Activated CD8-positive, alpha-beta T cell treated with anti-CD3 and anti-CD28 coated beads for 36 hours (primary cell): Measurements from ENCODE around the gene CACNA2D4. TPM values are rescaled to one million over a fixed set of nuclear protein-coding genes. Genes with fewer than 3 reads are reported as not detected.

Source experiments
- ATAC-seq: fragments of 200-7000 bp; cut with Tn5 transposase; one replicate; pipeline ENCODE4 v1.10.0; 2021; ENCODE audit warnings: mild to moderate bottlenecking, moderate library complexity
- CTCF ChIA-PET: fragments of 350-600 bp; sonication (Branson Sonifier 250); formaldehyde crosslinking; loops from one replicate; lab custom pipeline; 2021; ENCODE audit warnings: antibody characterized with exemption; lab: Charles Lee
- POLR2A ChIA-PET: fragments of 350-600 bp; sonication (Branson Sonifier 250); formaldehyde crosslinking; loops from one replicate; lab custom pipeline; 2021; ENCODE audit warnings: antibody characterized with exemption; lab: Charles Lee
- DNase-seq: peaks from one replicate; pipeline ENCODE4 v3.0.0-alpha.2; 2020
- H3K27ac Mint-ChIP-seq: one replicate; pipeline ENCODE4 v1.8.0; 2021; ENCODE audit warnings: mild to moderate bottlenecking, mixed read lengths
- H3K27me3 Mint-ChIP-seq: one replicate; pipeline ENCODE4 v1.8.0; 2021; ENCODE audit warnings: mixed read lengths
- H3K36me3 Mint-ChIP-seq: one replicate; pipeline ENCODE4 v1.8.0; 2021; ENCODE audit warnings: low read depth, mixed read lengths
- H3K4me1 Mint-ChIP-seq: one replicate; pipeline ENCODE4 v1.8.0; 2021; ENCODE audit warnings: low read depth, mixed read lengths
- H3K4me3 Mint-ChIP-seq: one replicate; pipeline ENCODE4 v1.8.0; 2021; ENCODE audit warnings: mild to moderate bottlenecking, moderate library complexity, mixed read lengths
- H3K9me3 Mint-ChIP-seq: one replicate; pipeline ENCODE4 v1.8.0; 2021; ENCODE audit warnings: mixed read lengths
- CTCF ChIP-seq: fragments of 200-600 bp; IDR thresholded peaks from one replicate; pipeline ENCODE4 v1.8.0; 2022; ENCODE audit warnings: antibody characterized with exemption, mild to moderate bottlenecking
- intact Hi-C: fragments of 100-400 bp; cut with micrococcal nuclease; formaldehyde crosslinking; loops from one replicate; pipeline ENCODE4 v1.10.0; 2022
- total RNA-seq, 2 experiments: library from RNA; stranded (reverse); gene quantifications; one replicate each; pipeline ENCODE4 v1.2.3, GENCODE V29; 2021

CACNA2D4 gene
- total RNA-seq, 2 experiments from 2014 or later: 4.2 to 4.3 TPM

GRCh38 chr12:1838994-1839365, 79.5 kb downstream of the CACNA2D4 start:
- intact Hi-C loops: no loop called here
- Mint-ChIP-seq H3K27me3 (peaks cover 4% of the 10 kb centered on the region), H3K4me3 (no peak overlapping the region), H3K27ac (no peak overlapping the region), H3K9me3 (no peaks in the 10 kb centered on the region), H3K4me1 (peaks cover 7% of the 10 kb centered on the region), H3K36me3 (no peaks in the 10 kb centered on the region)
- POLR2A ChIA-PET: no interaction called here
- TF ChIP-seq CTCF: no peak
- CTCF ChIA-PET: interaction anchor here (2.3 kb wide), 1 partner anchor 101 kb away, joined by 9 read pairs; no protein-coding TSS in a partner anchor
- DNase-seq (no peak), ATAC-seq (no peak)

DNA sequence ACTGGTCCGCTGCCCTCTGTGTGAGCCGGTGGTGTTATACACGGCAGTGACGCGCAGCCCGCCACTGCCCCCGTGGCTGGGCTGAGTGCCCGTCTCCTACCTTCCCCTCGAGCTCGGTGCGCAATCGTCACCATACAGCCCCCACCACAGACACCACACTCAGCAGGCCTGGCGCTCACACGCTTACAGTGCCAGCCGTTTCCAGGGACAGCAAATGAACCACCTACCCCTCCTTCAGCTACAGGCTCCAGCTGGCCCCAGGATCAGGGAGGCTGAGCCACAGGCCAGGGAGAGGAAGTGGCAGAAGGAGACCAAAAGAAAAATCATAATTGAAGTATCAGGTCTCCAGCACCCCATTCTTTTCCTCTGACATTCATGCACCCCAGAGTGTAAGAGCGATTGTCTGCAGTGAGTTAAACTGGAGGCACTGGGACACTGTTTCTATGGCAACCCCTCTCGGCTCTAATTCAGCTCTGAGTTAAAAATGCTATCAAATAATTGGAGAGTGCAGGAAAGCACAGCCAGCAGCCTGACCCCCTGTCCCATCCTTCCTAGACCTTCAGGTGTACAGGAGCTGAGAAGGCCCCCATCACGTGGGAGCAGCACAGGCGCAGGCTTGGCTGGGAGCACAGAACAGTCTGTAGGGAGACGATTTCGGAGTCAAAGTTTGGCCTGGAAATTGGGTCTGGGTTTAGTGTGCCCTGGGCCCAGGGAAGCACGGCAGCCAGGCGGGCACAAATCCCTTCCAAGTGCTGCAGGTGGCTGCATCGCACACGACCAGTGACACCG, 80.1 kb downstream of the CACNA2D4 start:
- Mint-ChIP-seq H3K4me1 (peaks cover 7% of the 10 kb centered on the region), H3K27ac (no peak overlapping the region), H3K36me3 (no peaks in the 10 kb centered on the region), H3K9me3 (no peaks in the 10 kb centered on the region), H3K27me3 (peaks cover 6% of the 10 kb centered on the region), H3K4me3 (no peak overlapping the region)
- DNase-seq: no peak
- ChIA-PET POLR2A (no interaction called here), CTCF (interaction anchor here (0.8 kb wide), 1 partner anchor 102 kb away, joined by 4 read pairs; no protein-coding TSS in a partner anchor)
- ATAC-seq: no peak
- intact Hi-C loops: no loop called here
- no peak for TF ChIP-seq CTCF

- H3K9me3 Mint-ChIP-seq: no peaks in the 10 kb centered on the region
- peaks cover 4% of the 10 kb centered on the region for H3K4me1 Mint-ChIP-seq
- H3K27ac Mint-ChIP-seq: no peak overlapping the region
- DNase-seq (no peak), ATAC-seq (no peak)
- peaks cover 7% of the 10 kb centered on the region for H3K27me3 Mint-ChIP-seq
- POLR2A ChIA-PET: no interaction called here
- intact Hi-C loops: no loop called here
- no peak for TF ChIP-seq CTCF
- no peak overlapping the region for H3K4me3 Mint-ChIP-seq
- CTCF ChIA-PET: interaction anchor here (0.8 kb wide), 1 partner anchor 102 kb away, joined by 4 read pairs; no protein-coding TSS in a partner anchor
- H3K36me3 Mint-ChIP-seq: no peaks in the 10 kb centered on the region
These were observed 80.8 kb downstream of the CACNA2D4 start for GRCh38 chr12:1837541-1838204.

DNA sequence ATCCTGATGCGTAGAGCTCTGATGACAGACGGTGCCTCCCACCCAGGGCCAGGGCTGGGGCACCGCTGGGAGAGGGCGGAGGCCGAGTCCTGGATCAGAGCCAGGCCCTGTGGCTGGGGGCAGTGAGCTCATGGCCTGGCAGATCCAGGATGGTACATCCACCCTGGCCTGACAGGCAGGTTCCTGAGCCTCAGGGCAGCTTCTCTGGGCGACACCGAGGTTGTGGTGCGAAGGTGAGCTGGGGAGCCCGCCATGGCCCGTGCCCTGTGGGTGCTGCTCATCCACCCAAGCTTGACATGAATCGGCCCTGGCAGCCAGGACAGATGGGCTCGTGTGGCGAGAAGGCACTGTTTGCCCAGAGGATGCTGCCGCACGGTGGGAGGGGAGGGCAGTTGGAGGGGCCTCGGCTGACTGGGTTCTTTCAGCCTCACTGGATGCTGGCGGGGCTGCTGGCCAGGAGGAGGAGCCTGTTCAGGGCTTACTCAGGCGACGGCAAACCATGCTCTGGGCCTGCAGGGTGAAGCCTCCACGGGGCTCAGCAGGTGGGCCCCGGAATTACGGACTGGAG, 81.5 kb downstream of the CACNA2D4 start:
- DNase-seq (no peak), ATAC-seq (no peak)
- no peak overlapping the region for H3K4me3 Mint-ChIP-seq
- no peak for TF ChIP-seq CTCF
- peaks cover 3% of the 10 kb centered on the region for H3K4me1 Mint-ChIP-seq
- no peaks in the 10 kb centered on the region for H3K9me3 Mint-ChIP-seq
- peaks cover 10% of the 10 kb centered on the region for H3K27me3 Mint-ChIP-seq
- no peak overlapping the region for H3K27ac Mint-ChIP-seq
- CTCF ChIA-PET: no interaction called here
- H3K36me3 Mint-ChIP-seq: no peaks in the 10 kb centered on the region
- POLR2A ChIA-PET: no interaction called here
- intact Hi-C loops: no loop called here
